ENCODE data around the gene KRTAP10-2.
"Not testable (repeated sequence)": the region's sequence is repeated elsewhere in the genome, so short reads cannot be mapped to it uniquely, and the experiment has no call there.

Gene KRTAP10-2

GRCh38 chr21:44551340-44551961 lies at the start of gene KRTAP10-2:
Gene KRTAP10-2, minus strand, starts transcription at chr21:44551505. Its CDS starts 47 bp downstream, at chr21:44551458.
- no peak for DNase-seq

DNA sequence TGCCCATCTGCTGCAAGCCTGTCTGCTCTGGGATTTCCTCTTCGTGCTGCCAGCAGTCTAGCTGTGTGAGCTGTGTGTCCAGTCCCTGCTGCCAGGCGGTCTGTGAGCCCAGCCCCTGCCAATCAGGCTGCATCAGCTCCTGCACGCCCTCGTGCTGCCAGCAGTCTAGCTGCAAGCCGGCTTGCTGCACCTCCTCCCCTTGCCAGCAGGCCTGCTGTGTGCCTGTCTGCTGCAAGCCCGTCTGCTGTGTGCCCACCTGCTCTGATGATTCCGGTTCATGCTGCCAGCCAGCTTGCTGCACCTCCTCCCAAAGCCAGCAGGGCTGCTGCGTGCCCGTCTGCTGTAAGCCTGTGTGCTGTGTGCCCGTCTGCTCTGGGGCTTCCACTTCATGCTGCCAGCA lies 49.8 kb upstream of the KRTAP10-2 start:
- not testable (repeated sequence) for DNase-seq

- not testable (repeated sequence) for DNase-seq
Measured at GRCh38 chr21:44600118-44600978, 49.0 kb upstream of the KRTAP10-2 start, which contains the start of gene KRTAP10-7. Gene KRTAP10-7, plus strand, starts transcription at chr21:44600597. Its CDS starts 25 bp downstream, at chr21:44600622.

GRCh38 chr21:44599264-44600029 lies 48.1 kb upstream of the KRTAP10-2 start:
- DNase-seq, result no peak

DNA sequence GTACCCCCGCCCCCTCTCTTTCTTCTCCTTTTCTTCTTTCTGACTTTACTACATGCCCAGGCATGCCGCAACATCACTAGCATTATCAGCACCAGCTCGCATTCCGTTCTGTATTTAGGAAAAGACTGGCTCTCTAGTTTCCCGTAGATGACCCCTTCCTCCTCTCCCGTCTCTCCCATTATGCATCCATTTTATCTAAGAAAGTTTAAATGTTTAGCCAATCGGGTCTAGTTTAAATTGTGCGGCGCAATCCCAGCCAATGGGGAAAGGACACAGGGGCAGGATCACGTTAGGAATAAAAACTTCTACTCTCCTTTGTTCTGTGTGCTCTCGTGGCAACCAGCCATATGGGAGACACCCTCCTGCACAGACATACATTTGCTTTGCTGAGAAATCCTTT lies 46.8 kb upstream of the KRTAP10-2 start:
- DNase-seq, result no peak

- DNase-seq, result no peak
Measured at GRCh38 chr21:44596068-44596725, 44.9 kb upstream of the KRTAP10-2 start.

GRCh38 chr21:44595524-44595923 lies 44.2 kb upstream of the KRTAP10-2 start:
- DNase-seq, result no peak

DNA sequence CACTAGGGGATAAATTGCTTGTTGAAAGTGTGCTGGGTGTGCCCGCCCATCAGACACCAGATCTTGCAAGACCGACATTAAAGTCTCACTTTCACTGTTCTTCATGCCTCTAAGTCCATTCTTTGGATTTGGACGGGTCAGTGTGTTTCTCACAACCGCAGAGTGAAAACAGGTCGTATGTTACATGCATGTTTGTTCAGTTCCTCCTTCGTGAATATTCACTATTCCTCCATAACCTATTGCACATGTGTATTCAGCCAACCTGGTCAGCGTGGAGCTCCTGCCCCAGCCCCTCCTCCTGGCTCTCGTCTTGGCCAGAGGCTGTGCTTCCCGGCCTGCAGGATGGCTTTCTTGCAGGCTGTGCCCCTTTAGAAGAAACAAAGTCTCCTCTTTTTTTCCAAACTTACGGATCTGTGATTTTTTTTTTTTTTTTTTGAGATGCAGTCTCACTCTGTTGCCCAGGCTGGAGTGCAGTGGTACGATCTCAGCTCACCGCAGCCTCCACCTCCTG lies 43.2 kb upstream of the KRTAP10-2 start:
- DNase-seq, result no peak

- DNase-seq, result no peak
Measured at GRCh38 chr21:44593598-44594405, 42.5 kb upstream of the KRTAP10-2 start.

GRCh38 chr21:44592446-44593311 lies 41.4 kb upstream of the KRTAP10-2 start, which contains the start of gene KRTAP10-6:
Gene KRTAP10-6, minus strand, starts transcription at chr21:44592505. Its CDS starts 21 bp downstream, at chr21:44592484.
- DNase-seq, result no peak

DNA sequence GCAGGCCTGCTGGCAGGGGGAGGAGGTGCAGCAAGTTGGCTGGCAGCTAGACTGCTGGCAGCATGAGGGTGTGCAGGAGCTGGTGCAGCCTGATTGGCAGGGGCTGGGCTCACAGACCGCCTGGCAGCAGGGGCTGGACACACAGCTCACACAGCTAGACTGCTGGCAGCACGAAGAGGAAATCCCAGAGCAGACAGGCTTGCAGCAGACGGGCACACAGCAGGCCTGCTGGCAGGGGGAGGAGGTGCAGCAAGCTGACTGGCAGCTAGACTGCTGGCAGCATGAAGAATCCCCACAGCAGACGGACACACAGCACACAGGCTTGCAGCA lies 40.5 kb upstream of the KRTAP10-2 start:
- not testable (repeated sequence) for DNase-seq

GRCh38 chr21:44590897-44591800 lies 39.8 kb upstream of the KRTAP10-2 start:
- not testable (repeated sequence) for DNase-seq

- no peak for DNase-seq
Measured at GRCh38 chr21:44590311-44590721, 39.0 kb upstream of the KRTAP10-2 start.

GRCh38 chr21:44589586-44590305 lies 38.4 kb upstream of the KRTAP10-2 start:
- no peak for DNase-seq

- DNase-seq, result no peak
Measured at GRCh38 chr21:44589094-44589493, 37.8 kb upstream of the KRTAP10-2 start.

GRCh38 chr21:44585892-44586291 lies 34.6 kb upstream of the KRTAP10-2 start:
- no peak for DNase-seq

DNA sequence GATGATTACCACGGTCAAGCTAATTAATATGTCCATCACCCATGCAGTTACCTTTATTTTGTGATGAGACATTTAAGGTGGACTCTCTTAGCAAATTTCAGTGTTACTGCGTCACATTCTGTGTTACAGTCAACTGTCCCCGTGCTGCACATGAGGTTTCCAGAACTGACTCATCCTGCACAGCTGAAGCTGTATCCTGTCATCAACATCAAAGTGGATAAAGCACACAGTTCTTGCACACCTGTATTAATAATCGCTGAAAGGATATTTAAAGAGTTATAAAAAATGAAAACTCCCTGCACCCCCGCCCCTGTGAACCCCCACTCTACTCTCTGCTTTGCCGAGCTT lies 32.5 kb upstream of the KRTAP10-2 start:
- DNase-seq, result no peak

GRCh38 chr21:44583089-44583799 lies 31.9 kb upstream of the KRTAP10-2 start:
- no peak for DNase-seq
